GM21717 (cell line): ENCODE measurements around the gene FAM117A.
"Not testable (repeated sequence)": the region's sequence is repeated elsewhere in the genome, so short reads cannot be mapped to it uniquely, and the experiment has no call there.

Source experiments
- ATAC-seq: cut with Tn5 transposase; IDR thresholded peaks from one replicate; pipeline ENCODE4 v1.9.1; 2021; ENCODE audit warnings: mild to moderate bottlenecking, moderate library complexity; ENCODE audit not compliant: unreplicated experiment

FAM117A gene

GRCh38 chr17:49741692-49742076 is 22.2 kb downstream of the FAM117A start:
- no peak for ATAC-seq

DNA sequence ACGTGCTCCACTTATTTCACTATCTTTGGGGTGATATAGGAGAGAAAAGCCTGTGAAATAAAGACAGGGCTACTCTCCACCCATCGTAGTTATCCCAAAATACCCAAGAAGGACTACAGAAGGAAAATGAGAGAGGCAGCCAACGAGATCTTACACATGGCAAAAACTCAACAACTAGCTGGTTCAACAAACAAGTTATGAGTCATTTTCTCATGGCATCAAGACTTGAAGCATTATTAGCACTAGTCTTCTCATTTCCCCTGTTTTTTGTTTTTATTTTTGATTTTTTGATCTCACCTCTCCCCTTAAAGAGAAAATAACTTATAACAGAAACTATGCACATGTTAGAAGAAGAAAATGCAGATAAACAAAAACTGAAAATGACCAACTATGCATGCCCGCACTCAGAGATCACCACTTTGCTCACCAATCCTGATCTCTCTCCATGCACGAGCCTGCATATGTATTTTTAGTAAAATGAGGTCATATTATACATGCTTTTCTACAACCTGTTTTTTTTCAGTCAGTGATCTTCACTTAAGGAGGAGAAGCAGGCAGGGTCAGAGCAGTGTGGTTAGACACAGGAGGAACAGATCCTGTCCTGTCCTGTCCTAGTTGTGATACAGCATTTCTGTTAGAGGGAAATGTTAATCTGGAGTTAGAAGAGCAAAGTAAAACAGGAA is 22.8 kb downstream of the FAM117A start:
- ATAC-seq = no peak

GRCh38 chr17:49739641-49740271 is 24.2 kb downstream of the FAM117A start:
- ATAC-seq = no peak

DNA sequence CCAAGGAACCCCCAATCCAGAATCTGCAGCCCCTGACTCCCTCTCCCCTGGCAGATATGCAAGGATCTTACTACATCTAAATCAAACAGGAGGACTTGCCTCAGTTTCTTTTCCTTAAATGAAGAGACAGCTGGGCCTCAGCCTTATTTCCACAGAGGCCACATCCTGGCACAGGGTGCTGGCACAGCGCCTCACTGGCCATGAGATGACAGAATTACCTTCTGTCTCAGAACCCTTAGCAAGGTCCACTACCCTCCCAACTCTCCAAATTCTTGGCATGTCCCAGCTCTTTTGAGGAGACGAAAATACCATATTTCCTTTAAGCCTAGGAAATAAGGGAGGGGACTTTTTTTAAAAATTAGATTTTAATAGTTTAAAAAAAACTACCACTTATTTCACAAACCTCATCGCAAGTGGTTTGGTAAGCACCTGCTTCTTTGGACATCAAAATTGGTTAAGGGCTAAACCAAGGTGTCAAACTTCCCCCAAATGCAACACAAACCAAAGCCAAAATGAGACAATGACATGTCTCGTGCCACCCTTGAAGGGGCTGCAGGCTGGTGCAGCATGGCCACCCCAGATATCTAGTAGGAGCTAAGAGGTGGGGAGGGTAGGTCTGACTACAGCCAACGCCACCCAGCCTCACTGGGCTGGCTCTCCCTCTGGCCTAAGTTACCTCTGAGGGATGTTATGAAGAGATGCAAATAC is 25.3 kb downstream of the FAM117A start:
- ATAC-seq = no peak

- ATAC-seq = no peak
Observed at GRCh38 chr17:49734515-49735490, 29.1 kb downstream of the FAM117A start.

DNA sequence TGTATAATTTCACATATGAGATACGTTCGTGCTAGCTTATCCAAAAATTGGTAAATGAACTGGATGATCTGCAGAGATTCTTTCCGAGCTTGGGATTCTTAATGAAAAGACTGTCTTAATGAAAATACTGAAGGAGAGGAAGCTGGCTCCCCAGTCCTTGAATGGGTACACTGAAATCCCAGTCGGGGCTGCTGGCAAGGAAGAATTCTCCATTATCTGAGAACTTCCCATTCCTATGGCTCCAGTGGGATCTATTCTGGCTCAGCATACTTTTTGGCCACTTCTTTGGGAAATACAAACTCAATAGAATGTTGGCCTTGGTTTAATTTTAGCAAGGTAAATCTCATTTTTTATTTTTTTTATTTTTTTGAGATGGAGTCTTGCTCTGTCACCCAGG is 32.5 kb downstream of the FAM117A start:
- no peak for ATAC-seq

- no peak for ATAC-seq
Observed at GRCh38 chr17:49730785-49731434, 33.0 kb downstream of the FAM117A start.

DNA sequence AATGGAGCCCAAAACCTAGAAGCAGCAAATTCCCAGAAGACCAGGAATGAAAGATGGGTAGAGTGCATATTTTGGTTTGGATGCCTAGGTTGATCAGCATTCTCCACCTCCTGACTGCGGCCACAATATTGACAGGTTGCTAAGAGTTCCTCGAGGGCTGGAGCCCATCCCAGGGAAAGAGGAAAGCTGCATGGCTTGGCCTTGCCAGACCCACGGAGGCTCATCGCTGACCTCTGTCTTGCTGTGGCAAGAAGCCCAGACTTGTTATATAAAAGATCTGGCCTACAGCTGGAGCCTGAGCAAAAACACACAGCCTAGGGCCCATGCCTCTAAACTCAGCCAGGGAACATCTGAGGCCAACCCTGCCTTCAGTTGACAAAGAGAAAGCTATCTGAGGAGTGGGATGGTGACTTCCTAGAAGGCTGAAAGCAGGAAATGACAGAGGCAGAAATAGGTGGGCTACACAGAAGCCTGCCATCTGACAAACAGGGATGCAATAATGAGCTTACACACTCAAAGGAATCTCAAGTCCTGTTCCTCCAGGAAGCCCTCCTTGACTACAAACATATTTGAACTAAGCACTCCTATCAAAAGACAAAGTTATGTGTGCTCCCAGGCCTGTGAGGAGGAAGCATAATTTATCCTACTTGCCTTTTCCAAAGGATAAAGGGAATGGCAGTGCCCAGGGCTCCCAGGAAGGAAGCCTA is 33.7 kb downstream of the FAM117A start:
- no peak for ATAC-seq

GRCh38 chr17:49729069-49729468 is 34.9 kb downstream of the FAM117A start:
- no peak for ATAC-seq

DNA sequence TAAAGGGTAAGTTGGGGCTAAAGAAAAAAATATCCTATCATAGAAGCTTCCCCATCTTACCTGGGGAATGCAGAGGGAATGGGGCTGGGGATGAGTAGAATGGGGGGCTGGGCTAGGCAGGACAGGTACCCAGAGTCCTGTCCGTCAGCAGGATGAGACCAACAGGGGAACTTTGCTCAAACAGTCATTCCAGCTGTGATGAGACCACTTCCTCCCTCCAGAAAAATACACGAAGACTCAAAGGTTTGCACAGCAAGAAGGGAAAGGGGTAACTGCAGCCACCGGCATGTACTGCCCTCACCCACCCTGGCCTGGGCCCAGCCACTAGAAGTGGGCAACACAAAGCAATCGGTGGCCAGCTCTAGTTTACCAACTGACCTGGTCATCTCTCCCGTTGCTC is 35.5 kb downstream of the FAM117A start:
- no peak for ATAC-seq

DNA sequence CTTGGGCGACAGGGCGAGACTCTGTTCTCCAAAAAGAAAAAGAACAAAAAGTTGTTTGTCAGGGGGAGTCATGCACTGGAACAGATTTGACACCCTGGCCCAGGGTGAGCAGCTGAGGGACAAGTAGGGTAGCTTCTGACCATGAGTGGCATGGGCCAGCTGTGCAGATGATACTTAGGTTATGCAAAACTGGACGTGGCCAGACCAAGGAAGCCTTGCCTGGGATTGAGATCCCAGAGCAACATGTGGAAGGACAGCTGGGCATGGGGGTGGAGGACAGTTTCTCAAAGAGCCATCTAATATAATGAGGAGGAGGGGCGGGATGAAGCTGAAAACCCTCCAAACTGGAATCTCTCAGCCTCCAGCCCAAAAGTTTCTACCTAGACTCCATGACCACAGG is 36.6 kb downstream of the FAM117A start:
- no peak for ATAC-seq

DNA sequence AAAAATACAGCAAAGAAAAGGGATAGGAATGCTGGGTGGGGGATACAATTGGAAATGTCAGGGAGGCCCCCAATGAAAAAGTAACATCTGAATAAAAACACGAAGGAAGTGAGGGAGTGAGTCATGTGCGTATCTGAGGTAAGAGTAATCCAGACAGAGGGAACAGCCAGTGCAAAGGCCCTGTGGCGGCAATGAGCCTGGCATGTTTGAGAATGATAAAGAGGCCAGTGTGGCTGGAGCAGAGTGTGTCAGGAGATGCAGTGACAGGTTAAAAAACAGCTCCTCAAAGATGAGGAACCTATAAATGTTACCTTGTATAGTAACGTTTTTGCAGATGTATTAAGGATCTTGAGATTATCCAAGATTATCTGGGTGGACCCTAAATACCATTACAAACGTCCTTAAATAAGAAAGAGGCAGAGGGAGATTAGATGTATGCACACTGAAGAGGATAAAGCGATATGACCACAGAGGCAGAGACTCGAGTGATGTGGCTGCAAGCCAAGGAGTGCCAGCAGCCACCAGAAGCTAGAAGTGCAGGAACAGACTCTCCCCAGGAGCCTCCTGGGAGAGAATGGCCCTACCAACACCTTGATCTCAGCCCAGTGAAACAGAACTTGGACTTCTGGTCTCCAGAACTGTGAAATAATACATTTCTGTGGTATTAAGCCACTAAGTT is 38.3 kb downstream of the FAM117A start:
- ATAC-seq = no peak

DNA sequence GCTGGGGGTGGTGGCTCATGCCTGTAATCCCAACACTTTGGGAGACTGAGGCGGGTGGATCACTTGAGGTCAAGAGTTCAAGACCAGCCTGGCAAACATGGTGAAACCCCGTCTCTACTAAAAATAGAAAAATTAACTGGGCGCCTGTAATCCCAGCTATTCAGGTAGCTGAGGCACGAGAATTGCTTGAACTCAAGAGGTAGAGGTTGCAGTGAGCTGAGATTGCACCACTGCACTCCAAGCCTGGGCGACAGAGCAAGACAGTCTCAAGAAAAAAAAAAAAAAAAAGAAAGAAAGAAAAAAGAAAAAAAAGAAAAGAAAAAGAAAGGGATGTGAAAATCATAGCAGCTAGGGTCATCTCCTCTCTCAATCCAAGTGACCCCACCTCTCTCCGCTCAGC is 39.4 kb downstream of the FAM117A start:
- not testable (repeated sequence) for ATAC-seq

GRCh38 chr17:49723423-49723822 is 40.5 kb downstream of the FAM117A start:
- ATAC-seq = no peak

- no peak for ATAC-seq
Observed at GRCh38 chr17:49722066-49722465, 41.9 kb downstream of the FAM117A start.

DNA sequence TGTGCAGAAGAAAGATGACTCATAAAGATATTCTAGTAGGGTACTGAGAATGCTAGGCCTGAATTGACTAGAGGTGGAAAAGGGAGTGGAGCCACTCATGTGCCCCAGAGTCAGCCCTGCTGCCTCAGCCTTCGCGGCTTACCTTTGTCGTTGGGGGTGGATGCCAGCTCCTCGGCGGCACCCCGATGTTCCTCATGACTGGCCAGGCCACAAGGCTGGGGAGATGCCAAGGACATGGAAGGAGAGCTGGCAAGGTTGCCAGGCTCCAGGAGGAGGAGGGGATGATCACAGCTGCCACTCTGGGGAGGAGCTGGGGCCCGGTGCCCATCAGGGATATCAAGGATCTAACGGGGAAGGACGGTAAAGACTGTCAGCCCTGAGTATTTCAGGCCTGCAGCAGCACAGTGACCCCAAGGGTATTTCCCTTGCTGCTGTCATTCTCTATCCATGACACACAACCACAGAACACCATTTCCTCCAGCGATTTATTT is 46.5 kb downstream of the FAM117A start:
- ATAC-seq = no peak

DNA sequence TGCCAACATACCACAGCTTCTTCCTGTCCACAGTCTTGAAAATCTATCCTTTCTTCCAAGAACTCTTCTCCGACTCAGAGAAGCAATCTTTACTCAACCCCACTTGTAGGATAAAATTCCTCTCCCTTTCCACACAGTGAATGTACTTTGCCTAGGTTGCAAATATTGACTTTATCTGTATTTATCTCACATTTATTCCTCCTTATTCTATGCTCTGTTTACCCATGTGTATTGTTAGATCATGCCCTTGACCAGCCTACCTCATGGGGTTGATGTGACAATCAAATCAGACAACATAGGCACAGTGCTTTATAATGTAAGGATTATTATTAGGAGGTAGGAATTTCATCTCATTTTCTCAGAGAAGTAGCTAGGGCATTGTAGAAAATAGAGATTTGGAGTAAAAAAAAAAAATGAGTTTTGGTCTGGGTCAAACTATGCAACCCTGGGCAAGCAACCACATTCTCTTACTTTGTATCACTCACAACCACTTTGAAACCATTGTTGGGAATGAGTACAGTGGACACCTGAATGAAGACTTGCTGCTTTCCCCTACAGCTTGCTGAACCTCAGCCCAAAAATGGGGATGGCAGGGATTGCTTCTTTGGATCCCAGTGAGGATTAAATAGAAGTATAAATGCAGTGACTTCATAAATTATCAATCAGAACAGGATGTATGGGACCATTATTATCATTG is 47.1 kb downstream of the FAM117A start:
- ATAC-seq = no peak

- ATAC-seq = no peak
Observed at GRCh38 chr17:49715717-49716279, 48.1 kb downstream of the FAM117A start.
